Stimulated activated CD4-positive, alpha-beta T cell treated with anti-CD3 and anti-CD28 coated beads, Interleukin-12 subunit alpha, Interleukin-12 subunit beta, amount 100 ng/mL, for 48 hours (primary cell): ENCODE data around the gene CXCL11.
"Not testable (repeated sequence)": the region's sequence is repeated elsewhere in the genome, so short reads cannot be mapped to it uniquely, and the experiment has no call there.

Experiments used
- DNase-seq, 3 donors: peaks; one replicate each; pipeline ENCODE4 v3.0.0-alpha.2; 2020; ENCODE audit warnings: low read depth in 2 of 3, low spot score in 1 of 3

The CXCL11 gene

DNA sequence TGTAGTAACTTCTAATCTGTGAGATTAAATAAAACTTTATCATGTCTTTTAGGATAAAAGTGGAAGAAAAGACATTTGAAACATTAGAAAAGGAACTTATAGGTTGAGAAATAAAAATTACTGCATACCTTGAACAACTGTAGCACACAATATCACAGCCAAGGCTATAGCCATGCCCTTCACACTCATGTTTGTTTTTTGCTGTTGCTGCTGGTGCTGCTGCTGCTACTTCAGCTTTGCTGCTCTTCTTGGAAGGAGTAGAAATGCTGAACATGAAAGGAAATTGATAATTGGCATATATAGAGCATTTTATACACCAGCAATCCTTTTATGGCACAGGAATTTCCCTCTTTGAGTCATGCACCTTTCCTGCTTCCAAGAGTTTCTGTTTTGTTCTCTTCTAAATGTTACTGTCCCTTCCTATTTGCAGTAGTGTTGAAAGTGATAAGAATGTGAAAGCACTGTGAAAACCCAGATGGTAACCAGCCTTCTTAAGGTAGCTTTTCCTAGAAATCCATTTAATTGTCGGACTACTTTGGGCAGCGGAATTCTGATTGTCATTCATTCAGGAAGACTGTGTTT lies at the start of gene CXCL11:
CXCL11 (minus strand) TSS at position 272 of the 582 bp plus-strand sequence; CDS start at position 189, 83 bp downstream.
- DNase-seq = no peak

DNA sequence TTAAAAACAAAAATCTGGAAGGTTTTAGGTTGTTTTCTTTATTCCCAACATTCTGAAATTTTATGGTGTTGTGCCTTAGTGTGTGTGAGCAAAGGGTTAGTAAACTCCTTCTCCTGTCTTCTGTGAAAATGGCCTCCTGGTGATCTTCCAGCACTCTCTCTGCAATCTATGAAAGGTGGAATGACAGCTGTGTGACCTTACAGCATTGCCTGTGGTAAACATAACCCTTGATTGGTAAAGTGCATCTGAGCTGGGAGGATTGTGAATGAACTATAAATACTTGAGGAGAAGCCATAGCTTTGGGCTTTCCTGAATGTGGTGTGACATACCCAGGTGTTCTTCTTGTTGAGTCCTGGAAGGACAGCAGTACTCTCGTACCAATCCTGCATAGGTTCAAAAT lies 48.7 kb upstream of the CXCL11 start:
- DNase-seq = no peak

DNA sequence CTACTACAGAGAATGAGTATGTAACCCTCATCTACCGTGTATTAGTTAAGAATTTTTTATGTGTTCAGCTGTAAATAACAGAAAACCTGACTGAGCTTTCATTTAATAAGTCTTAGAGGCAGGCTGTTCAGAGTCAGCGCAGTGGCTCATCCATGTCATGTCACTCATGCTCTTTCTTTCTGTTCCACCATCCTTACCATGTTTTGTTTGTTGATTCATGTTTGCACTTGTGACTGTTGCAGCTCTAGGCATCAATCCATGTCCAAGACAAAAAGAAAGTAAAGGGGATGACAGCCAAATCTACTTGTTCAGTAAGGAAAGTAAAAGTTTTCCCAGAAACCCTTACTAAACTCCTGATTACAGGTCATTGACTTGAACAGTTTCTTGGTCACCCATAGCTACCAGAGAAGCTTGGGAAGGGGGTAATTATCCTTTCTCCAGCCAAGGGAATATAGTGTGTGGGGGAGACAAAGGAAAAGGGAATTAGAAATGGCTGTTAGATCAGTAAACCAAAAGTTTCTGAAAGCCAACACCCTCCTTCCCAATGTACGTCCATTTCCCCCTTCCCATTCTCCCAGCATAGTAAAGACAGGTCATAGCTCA lies 47.6 kb upstream of the CXCL11 start:
- no peak for DNase-seq

DNA sequence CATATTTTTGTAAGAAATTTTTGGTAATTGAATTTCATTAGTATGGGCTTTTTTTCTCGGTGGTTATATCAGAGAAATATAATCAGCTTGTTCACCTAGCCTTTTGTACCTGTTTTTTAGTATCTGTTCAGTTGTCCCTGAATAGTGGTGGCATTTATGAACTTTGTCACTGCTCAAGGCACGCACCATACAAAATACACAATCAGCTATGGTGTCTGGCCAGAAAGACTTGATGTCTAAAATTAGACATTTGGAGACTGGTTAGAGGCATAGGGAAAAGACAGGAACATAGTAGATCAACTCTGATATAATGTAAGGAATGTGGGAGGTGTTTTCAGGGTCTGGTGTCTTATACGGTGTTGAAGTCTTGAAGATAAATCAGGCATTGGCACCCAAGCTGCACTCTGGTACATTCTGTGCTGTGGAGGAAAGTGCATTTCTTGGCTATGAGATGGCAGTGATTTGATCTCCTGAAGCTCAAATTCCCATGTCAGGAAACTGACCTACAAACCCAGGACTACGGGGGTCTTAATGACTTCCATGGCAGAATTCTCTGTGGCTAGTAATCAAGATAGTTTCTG lies 42.3 kb upstream of the CXCL11 start:
- no peak for DNase-seq

DNA sequence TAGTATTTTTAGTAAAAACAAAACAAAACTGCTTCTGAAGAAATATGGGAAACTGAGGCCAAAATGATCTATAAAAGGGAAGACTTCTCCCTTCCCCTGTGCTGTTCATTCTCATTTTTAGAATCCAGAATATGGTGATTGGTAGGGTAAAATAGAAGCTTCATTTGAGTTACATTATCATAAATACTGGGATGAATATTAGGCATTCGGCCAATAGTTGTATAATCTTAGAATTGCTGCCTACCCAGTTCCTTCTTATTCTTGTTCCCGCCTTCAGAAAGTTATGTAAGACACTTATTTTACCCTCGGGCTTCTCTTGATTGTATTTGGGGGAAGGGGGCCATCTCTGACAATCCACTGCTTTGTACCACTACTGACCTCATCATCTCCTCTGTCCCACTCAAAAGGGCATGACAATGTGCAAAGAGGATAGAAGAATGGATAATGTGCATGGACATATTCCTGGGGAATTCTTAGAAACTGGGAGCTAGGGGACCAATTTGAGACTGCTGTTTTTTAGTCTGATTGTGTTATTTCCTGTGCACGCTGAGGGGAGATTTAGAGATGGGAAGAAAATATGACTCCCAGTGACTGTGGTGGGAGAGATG lies 39.2 kb upstream of the CXCL11 start:
- DNase-seq = no peak

DNA sequence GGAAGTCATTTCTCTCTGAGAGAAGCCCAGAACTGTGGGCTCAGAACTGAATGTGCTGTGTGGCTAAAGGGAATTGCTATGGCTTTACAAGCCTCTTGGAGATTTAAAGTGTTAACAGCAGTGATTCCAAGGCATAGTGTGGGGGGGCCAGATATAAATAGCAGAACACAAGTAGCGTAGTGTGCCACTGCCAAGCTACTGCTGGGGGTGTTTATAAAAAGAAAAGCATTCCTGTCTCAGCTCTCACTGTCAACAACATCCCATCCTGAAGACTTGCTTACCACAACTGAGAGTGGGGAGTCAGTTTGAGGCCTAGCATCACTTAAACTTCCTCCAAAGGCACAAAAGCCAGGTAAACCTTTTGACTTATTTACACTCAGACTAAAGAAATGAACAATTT lies 38.6 kb upstream of the CXCL11 start, which contains the start of gene ART3:
ART3 (plus strand) TSS at position 242 of the 400 bp plus-strand sequence. CDS start 1,181 bp downstream, outside the sequence.
- no peak for DNase-seq

DNA sequence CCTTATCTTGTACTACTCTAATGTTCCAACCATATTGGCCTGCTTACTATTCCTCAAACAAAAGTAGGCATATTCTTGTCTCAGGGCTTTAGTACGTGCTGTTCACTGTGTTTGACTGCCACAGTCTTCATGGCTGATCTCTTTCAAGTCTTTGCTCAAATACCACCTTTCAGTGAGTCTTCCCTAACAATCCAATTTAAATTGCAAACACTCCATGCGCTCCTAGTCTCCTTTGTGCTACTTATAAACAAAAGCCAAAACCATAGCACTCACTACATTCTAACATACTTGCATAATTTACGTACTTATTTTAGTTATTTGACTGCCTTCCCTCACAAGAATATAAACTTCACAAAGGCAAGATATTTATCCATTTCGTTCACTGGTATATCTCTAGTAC lies 36.9 kb upstream of the CXCL11 start:
- DNase-seq = no peak

DNA sequence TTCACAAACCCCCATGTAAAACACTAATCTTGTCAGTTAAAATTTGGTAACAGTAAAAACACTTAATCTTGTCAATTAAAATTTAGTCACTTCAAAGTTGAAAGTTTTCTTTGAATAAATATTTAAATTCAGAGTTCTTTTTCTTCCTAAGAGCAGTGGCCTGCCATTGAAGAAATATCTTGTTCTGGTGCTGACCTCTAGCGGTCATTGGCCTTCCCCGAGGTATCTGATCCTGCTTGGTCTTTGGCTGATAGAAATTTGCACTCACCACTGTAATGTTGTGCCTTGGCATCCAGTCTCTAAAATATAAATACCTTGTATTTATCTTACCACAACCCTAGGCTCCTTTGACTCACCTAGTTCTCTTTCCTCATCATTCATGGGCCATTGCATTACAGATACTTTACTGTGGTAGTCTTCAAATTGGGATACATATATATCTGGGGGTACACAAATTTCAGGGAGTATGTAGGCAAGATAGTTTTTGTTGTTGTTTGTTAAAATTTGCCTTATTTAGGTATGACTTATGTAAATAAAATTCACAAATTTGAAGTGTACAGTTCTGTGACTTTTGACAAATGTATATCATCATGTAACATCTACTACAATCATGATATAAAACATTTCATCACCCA lies 31.9 kb upstream of the CXCL11 start:
- peak; percentile 35 to 80 (median 70) for DNase-seq

DNA sequence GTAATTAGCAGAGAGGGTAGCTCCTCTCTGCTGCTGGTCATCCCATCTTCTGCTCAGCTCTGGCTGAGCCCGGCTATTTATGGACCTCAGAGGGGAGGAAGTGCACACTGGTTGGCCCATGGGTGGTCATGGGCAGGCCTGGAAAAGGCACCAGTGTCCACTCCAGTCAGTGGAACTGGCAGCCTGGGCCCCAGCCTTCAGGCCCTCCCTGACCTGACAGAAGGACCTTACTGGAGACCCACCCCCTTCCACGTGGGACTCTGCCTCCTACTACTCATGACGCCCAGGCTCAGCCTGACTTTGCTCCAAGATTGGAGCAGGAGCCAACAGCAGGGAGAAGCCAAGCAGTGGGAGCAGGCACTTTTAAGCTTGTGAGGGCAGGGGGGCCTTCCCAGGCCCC lies 30.7 kb upstream of the CXCL11 start:
- no peak for DNase-seq

DNA sequence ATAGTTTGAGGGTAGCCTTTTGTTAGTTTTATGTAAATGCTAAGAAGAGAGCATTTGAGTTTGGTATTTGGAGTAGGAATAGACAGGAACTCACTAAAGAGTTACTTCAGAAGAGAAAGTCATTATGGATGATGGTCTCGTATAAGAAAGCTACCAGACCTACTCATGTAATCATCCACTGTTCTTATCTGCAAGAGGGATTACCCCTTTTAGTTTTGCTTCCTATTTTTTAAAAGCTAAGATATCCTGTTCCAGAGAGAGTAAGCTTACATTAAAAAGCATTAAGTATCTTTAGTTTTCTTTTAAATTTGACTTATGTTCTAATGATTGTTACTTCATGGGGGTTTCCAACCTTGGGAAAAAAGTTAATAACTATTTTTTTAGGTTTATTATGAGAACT lies 26.1 kb upstream of the CXCL11 start:
- DNase-seq = no peak

DNA sequence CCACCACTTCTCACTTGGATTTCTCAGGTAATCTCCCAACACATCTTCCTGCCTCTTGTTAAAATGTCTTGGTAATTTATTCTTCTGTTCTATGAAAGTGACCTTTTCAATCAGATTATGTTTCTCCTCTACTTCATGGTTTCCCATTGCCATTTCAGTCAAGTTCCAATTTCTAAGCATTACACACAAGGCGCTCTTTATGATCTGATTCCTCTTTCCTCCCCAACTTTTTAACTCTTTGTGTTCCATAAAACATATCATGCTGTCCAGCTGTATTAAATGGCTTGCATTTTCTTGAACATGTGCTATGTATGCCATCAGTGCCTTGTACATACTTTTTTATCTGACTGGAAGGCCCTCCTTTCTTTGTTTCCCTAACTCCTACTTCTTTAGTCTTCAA lies 25.6 kb upstream of the CXCL11 start:
- DNase-seq = no peak

DNA sequence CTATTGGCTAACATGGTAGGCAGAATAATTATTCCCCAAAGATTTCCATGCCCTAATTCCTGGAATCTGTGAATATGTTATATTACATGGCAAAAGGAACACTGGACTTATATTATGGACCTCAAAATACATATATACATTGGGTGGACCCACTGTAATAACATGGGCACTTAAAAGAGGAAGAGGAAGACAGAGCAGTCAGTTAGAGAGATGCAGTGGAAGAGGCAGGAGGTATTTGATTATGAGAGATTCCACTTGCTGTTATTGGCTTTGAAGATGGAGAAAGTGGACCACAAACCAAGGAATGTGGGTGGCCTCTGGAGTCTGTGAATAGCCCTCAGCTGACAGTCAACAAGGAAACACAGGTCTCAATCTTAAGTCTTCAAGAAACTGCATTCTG lies 24.6 kb upstream of the CXCL11 start:
- DNase-seq = no peak

DNA sequence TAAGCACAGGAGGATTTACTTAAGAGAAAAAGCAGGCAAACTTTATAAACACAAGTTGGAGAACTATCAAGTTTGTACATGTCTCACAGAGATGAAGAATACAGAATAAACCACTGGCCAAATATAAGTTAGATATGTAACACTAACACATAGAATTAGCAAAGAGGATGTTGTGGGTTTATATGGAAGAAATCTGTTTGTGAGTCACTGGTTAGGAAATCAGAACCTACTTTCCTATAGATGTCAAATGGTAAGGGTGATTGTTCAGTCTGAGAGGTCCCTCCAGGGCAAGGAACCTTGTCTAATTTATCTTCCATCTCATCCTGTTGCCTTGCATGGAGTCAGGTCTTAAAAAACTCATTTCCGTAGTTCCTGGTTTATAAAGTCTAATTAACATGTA lies 23.9 kb upstream of the CXCL11 start:
- no peak for DNase-seq

DNA sequence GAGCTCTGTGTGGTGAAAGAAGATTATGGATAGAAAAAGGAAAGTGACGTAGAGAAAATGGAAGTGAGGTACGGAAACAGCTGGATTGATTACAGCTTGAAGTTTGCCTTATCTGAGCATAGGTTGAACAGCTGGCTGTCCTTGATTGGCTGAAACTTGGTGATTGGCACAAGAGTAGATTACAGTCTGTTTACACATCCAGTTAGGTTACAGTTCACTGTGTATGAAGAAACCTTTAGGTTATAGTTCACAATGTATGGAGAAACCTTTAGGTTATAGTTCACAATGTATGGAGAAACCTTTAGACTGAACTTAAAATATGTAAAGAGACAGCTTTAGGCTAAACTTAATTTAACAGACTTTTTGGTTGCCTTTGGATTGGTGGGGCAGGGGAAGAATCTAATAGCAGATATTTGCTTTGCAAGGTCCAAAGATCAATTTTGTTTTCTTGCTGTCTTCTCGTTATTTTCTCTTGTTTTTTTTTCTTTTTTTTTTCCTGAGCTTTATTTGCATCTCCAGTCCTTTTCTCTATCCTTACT lies 23.1 kb upstream of the CXCL11 start:
- no peak for DNase-seq

DNA sequence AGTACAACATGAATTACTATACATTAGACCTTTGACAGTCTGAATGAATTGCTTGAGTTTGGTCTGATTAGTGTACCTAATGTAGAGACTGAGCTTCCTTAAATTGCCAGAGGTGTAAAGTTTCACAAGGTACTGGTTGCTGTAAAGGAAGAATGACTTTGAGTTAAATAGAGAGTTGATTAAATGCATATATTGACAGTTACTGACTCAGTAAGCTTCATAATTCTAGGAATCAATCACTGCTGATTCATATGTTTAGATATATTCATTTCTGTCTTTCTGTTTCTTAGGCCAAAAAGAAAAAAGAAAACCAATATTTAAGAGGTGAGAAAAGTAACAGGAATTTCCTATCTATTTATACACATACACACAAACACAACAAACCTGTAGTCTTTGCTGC lies 22.4 kb upstream of the CXCL11 start:
- no peak for DNase-seq

DNA sequence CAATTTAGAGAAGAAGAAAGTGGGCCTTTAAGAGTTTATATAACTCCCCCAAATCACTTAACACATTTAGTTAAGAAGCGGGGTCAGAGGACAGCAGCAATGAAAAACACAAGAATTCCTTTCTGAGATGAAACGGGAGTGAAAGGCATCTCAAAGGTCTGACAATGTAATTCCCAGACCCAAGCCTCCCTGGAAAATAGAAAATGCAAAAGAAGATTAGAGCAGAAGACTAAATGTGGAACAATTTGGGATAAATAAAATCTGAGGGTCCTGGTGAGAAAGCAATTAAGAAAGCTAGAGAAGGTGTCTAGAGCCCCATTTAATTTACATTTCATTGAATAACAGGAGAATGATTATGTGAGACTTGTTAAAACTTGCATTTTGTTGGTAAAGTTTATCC lies 19.6 kb upstream of the CXCL11 start:
- no peak for DNase-seq

DNA sequence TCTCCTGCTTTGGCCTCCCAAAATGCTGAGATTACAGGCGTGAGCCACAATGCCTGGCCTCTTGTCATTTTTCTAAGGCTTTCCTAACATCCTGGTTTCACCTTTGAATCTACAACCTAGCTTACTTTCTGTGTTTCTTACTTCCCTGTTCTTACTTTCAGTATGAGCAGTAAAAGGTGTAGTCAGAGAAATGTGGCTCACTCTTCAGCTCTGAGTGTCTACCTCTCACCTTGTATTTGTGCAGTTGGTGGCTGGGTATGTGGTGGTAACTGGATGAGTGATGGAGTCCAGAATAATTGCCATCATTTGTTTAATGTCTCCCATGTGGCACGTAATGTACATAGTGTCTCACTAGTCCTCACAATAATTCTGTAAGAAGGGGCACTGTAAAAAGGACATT lies 19.1 kb upstream of the CXCL11 start:
- DNase-seq = peak in 2 of 3 donors; percentile 14 to 29

DNA sequence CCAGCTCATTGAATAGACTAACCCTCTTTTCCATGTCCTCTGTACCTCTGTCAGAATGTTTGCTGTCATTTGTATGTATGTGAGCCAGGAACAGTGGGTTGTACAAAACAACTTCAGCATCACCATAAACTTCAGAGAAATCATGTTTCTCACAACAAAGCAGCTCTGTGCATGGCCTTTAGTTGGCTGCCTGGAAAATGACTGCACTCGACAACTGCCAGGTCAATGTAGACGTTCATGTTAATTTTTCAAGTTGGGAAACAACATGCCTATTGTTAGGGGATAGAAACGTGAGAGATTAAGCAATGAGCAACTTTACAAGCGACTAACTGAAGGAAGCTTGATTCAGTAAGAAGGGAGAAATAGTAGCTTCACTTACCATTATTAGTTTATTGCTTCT lies 17.9 kb upstream of the CXCL11 start:
- no peak for DNase-seq

DNA sequence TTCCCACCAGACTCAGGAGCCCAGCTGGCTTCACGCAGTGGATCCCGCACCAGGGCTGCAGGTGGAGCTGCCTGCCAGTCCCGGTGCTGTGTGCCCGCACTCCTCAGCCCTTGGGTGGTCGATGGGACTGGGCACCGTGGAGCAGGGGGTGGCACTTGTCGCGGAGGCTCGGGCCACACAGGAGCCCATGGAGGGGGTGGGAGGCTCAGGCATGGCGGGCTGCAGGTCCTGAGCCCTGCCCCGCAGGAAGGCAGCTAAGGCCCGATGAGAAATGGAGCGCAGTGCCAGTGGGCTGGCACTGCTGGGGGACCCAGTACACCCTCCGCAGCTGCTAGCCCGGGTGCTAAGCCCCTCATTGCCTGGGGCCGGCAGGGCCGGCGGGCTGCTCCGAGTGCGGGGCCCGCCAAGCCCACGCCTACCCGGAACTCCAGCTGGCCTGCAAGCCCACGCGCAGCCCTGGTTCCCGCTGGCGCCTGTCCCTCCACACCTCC lies 14.7 kb upstream of the CXCL11 start:
- not testable (repeated sequence) for DNase-seq

DNA sequence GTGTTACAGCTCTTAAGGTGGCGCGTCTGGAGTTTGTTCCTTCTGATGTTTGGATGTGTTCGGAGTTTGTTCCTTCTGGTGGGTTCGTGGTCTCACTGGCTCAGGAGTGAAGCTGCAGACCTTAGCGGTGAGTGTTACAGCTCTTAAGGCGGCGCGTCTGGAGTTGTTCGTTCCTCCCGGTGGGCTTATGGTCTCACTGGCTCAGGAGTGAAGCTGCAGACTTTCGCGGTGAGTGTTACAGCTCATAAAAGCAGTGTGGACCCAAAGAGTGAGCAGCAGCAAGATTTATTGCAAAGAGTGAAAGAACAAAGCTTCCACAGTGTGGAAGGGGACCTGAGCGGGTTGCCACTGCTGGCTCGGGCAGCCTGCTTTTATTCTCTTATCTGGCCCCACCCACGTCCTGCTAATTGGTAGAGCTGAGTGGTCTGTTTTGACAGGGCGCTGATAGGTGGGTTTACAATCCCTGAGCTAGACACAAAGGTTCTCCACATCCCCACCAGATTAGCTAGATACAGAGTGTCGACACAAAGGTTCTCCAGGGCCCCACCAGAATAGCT lies 14.1 kb upstream of the CXCL11 start:
- DNase-seq = not testable (repeated sequence)

DNA sequence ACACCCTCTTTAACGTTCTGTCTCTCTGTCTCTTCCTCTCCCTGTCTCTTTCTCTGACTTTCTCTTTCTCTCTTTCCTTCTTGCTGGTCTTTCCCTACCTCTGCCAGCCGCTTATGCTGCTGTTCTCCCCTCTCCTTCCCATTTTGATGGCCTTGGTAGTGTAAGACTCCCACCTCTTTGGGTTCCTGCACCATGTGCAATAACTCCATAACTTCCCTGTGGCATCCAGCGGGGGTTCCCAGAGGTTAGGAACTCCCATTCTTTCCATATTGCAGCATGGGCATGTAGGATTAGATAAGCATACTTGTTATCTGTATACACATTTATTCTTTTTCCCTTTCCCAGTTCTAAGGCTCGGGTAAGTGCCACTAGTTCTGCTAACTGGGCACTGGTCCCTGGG lies 8.8 kb upstream of the CXCL11 start:
- DNase-seq = not testable (repeated sequence)
